Diencephalon (tissue), 1 donor: ENCODE results near the gene ZNF165. TPM values are rescaled to one million over a fixed set of nuclear protein-coding genes. Genes with fewer than 3 reads are reported as not detected.

Experiments used
- total RNA-seq: library from RNA; depleted of rRNA; stranded (reverse); fragments of >200 nt; gene quantifications from one replicate; pipeline ENCODE4 v1.2.3, GENCODE V29; 2014

The ZNF165 gene
- 2.3 TPM for total RNA-seq

GRCh38 chr6:28080381-28080630, at the start of gene ZNF165:
TSS of gene ZNF165 (plus strand) at chr6:28080568. CDS start at chr6:28085481, 4,913 bp downstream.

GRCh38 chr6:28124350-28124970, 44.1 kb downstream of the ZNF165 start, which contains the start of gene ZSCAN16:
TSS of gene ZSCAN16 (plus strand) at chr6:28124609. CDS start at chr6:28125444, 835 bp downstream.

Other genes starting within 250 kb of the ZNF165 start
- not detected for gene OR2B2, start 168.2 kb upstream of the ZNF165 start, total RNA-seq
- not detected for gene OR2B6, start 123.3 kb upstream of the ZNF165 start, total RNA-seq
- gene ZSCAN16, start 44.0 kb downstream of the ZNF165 start, total RNA-seq = 8.8 TPM
- gene ZKSCAN8, start 61.3 kb downstream of the ZNF165 start, total RNA-seq = 21.7 TPM
- 28.6 TPM for gene ZSCAN9, start 144.7 kb downstream of the ZNF165 start, total RNA-seq
- 9.0 TPM for gene ZKSCAN4, start 171.7 kb downstream of the ZNF165 start, total RNA-seq
- 4.6 TPM for gene NKAPL, start 178.7 kb downstream of the ZNF165 start, total RNA-seq
- 30.0 TPM for gene ZSCAN26, start 186.6 kb downstream of the ZNF165 start, total RNA-seq
- gene PGBD1, start 201.0 kb downstream of the ZNF165 start, total RNA-seq = 17.8 TPM